GM20000 (cell line): ENCODE data around the gene HMGB4.

Source experiments
- DNase-seq: peaks from one replicate; pipeline ENCODE4 v3.0.0; 2012; ENCODE audit warnings: low spot score
- TF ChIP-seq, protein P1 (sequence below): IDR thresholded peaks from 2 replicates; pipeline ENCODE4 v1.5.1; 2012; ENCODE audit warnings: mild to moderate bottlenecking, control low read depth; ENCODE audit errors: extremely low read depth, missing control alignments

HMGB4 gene

DNA sequence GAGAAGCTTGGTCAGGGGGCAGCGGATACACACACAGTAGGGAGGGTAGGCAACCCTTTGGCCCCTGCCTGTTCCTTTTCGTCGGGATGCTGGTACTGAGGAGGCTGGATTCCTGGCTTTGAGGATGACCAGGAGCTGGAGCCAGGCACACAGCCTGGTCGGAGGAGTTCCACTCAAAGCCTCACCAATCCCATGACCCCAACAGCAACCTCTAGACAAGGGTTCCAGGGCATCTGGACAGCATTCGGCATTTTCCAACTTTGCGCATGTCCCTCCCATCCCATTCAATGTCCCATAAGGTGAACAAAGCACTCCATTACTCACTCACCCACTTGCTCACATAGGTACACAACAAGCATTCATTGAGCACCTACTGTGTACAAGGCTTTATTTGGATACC lies 42.6 kb upstream of the HMGB4 start:
- TF ChIP-seq, protein P1, sequence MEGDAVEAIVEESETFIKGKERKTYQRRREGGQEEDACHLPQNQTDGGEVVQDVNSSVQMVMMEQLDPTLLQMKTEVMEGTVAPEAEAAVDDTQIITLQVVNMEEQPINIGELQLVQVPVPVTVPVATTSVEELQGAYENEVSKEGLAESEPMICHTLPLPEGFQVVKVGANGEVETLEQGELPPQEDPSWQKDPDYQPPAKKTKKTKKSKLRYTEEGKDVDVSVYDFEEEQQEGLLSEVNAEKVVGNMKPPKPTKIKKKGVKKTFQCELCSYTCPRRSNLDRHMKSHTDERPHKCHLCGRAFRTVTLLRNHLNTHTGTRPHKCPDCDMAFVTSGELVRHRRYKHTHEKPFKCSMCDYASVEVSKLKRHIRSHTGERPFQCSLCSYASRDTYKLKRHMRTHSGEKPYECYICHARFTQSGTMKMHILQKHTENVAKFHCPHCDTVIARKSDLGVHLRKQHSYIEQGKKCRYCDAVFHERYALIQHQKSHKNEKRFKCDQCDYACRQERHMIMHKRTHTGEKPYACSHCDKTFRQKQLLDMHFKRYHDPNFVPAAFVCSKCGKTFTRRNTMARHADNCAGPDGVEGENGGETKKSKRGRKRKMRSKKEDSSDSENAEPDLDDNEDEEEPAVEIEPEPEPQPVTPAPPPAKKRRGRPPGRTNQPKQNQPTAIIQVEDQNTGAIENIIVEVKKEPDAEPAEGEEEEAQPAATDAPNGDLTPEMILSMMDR, result no peak
- no peak for DNase-seq

DNA sequence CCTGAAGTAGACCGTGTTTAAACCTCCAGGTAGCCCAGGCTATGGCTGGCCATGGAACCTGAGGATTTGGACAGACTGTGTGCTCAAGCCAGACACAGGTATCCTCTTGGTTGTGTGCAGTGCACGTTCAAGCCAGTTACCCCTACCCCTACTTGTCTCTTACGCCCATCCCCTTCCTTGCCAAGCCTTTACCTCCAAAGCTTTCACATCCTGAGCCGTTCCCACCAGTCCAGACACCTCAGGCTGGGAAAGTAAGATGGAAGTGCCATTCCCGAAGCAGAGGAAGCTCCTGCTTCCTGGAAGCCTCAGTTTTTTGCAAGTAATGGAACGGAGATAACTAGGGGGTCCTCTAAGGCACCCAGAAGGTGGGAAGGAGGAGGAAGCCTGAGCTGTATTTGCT lies 41.5 kb upstream of the HMGB4 start:
- TF ChIP-seq, protein P1, result no peak
- no peak for DNase-seq

DNA sequence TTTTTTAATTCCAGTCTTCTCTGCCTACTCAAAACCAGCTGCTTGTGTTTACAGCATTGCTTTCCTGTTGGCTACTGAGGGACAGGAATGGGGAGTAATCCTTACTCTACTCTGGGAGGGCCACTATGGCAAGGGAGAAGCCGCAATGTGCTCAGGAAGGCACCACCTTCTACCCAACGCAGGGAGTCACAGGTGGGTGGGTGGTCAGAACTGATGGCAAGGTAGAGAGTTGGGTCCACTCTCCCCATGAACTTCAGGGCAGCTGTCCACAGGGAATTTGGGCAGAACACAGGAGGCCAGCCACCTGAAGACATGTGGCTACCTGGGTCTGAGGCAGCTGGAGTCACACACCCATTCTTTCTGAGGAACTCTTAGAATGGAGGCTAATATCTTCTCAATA lies 40.5 kb upstream of the HMGB4 start:
- TF ChIP-seq, protein P1, result no peak
- DNase-seq, result no peak

DNA sequence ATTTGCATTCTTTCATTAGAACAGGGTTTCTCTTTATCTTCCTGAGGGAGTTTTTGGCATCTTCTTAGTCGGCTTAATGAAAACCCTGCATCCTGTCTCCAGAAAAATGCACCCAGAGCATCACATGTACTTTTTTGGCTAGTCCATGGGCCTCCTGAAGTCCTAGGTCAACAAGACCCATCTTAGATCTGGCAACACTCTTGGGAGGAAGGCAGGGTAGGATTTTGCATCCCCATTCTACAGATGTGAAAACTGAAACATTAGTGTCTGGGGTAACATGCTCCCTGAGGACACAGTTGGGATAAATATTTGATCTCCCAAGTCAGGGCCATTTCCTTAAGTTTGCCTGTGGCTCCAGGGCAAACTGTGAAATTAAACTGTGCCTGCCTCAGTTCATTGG lies 40.0 kb upstream of the HMGB4 start:
- TF ChIP-seq, protein P1, result no peak
- no peak for DNase-seq

DNA sequence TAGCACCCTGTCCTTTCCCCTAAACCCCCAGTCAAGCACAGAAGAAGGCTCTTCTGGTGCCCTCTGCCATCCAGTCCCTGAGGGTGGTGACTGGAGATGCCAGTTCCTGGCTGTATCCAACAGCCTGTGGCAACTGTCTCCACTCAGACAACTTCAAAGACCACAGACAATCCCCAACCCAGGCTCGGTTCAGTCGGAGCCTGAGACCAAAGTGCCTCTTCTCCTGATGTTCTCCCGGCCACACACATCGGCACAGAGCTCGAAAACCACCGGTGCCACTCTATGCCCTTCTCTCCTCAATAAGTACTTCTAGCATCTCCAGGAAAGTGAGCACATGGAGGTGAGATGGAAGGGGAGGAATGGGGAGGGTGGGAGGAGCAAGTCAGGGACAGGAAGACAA lies 39.6 kb upstream of the HMGB4 start:
- TF ChIP-seq, protein P1, result no peak
- no peak for DNase-seq

DNA sequence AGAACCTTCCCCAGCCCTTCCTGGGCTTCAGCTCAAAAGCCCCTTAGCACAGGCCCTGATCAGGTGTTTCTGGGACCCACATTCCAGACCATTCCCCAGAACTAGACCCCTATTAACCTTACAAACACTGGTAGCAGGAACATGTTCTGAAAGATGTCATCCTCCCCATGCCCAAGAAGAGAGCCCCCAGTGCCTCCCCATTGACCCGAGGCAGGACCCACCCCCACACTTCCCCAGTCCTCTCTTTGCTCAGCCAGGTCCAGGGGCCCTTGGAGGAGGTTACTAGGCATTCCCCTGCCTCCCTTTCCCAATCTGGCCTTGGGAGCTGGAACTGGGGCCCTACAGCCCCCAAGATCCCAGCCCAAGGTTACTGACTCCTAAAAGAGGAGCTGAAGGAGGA lies 38.9 kb upstream of the HMGB4 start:
- TF ChIP-seq, protein P1, result no peak
- DNase-seq, result no peak

DNA sequence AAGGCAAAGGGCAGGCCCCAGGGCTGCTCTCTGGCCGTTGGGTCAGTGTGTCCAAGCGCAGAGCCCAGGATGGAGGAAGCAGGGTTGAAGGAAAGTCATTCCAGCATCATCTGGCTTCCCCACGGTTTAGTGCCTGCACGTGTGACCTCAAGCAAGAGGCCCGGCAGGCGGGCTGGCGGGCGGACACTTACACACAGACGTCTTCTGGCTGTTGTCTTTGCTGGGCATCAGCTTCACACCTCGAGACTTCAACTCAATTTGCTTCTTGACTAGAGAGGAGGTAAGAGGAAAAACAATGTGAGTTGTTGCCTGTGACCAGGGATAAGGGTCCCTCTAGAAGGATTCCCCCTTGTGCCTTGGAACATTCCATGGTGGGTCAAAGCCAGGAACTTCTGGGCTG lies 38.4 kb upstream of the HMGB4 start:
- DNase-seq, result no peak
- TF ChIP-seq, protein P1, result no peak
